Mesendoderm (in vitro differentiated cells): Measurements from ENCODE around the gene GHRL.
A peak's percentile ranks its signal among the peaks of the same experiment; 100 is the strongest.

Source experiments
- DNase-seq: peaks from one replicate; pipeline ENCODE4 v3.0.0; 2013
- H2AK5ac ChIP-seq: 2 replicates; pipeline ENCODE4 v1.6.1; 2013; ENCODE audit warnings: low read length, inconsistent platforms
- H2BK120ac ChIP-seq: 2 replicates; pipeline ENCODE4 v1.6.1; 2013; ENCODE audit warnings: low read depth, mild to moderate bottlenecking, low read length, moderate library complexity, mixed read lengths
- H2BK15ac ChIP-seq: replicated peaks from 2 replicates; pipeline ENCODE4 v1.6.1; 2013; ENCODE audit warnings: low read depth, mild to moderate bottlenecking, moderate library complexity
- H2BK5ac ChIP-seq: 2 replicates; pipeline ENCODE4 v1.6.1; 2013; ENCODE audit warnings: low read length, inconsistent platforms
- H3K18ac ChIP-seq: 2 replicates; pipeline ENCODE4 v1.6.1; 2013; ENCODE audit warnings: mild to moderate bottlenecking, low read length, mixed read lengths
- H3K23ac ChIP-seq: one replicate; pipeline ENCODE4 v1.6.1; 2013; ENCODE audit warnings: low read length
- H3K27ac ChIP-seq: 2 replicates; pipeline ENCODE4 v1.5.1; 2013; ENCODE audit warnings: low read depth, mild to moderate bottlenecking, inconsistent platforms, low read length, moderate library complexity
- H3K27me3 ChIP-seq: 2 replicates; pipeline ENCODE4 v1.6.1; 2013; ENCODE audit warnings: low read length, control low read depth, mild to moderate bottlenecking, inconsistent platforms; ENCODE audit not compliant: insufficient read depth, poor library complexity
- H3K36me3 ChIP-seq: 2 replicates; pipeline ENCODE4 v1.6.1; 2013; ENCODE audit warnings: low read length, inconsistent platforms; ENCODE audit not compliant: control insufficient read depth, insufficient read depth
- H3K4ac ChIP-seq: one replicate; pipeline ENCODE4 v1.6.1; 2013; ENCODE audit warnings: low read depth, mild to moderate bottlenecking, low read length, moderate library complexity
- H3K4me1 ChIP-seq: 2 replicates; pipeline ENCODE4 v1.6.1; 2013; ENCODE audit warnings: low read depth, low read length, inconsistent platforms; ENCODE audit not compliant: control insufficient read depth
- H3K4me2 ChIP-seq: 2 replicates; pipeline ENCODE4 v1.6.1; 2013; ENCODE audit warnings: low read length
- H3K4me3 ChIP-seq: 2 replicates; pipeline ENCODE4 v1.5.1; 2013; ENCODE audit warnings: mild to moderate bottlenecking, low read length
- H3K56ac ChIP-seq: one replicate; pipeline ENCODE4 v1.6.1; 2013; ENCODE audit warnings: low read length
- H3K79me1 ChIP-seq: 2 replicates; pipeline ENCODE4 v1.6.1; 2013; ENCODE audit warnings: low read length, inconsistent platforms
- H3K79me2 ChIP-seq: 2 replicates; pipeline ENCODE4 v1.6.1; 2013; ENCODE audit warnings: mild to moderate bottlenecking, low read length; ENCODE audit not compliant: control insufficient read depth, insufficient read depth
- H3K9ac ChIP-seq: 2 replicates; pipeline ENCODE4 v1.6.1; 2013; ENCODE audit warnings: low read length, inconsistent platforms
- H4K5ac ChIP-seq: one replicate; pipeline ENCODE4 v1.6.1; 2013; ENCODE audit warnings: low read length
- H4K8ac ChIP-seq: one replicate; pipeline ENCODE4 v1.6.1; 2013; ENCODE audit warnings: low read depth, mild to moderate bottlenecking, control low read depth, low read length, moderate library complexity
- WGBS: extraction: QIAGEN DNeasy Blood & Tissue Kit; methylation state at CpG from one replicate; pipeline ENCODE4 v1.1.7; 2013; ENCODE audit warnings: low lambda C conversion rate, missing lambda C conversion rate; ENCODE audit not compliant: insufficient coverage; ENCODE audit errors: extremely low coverage; 5-methylcytosine and 5-hydroxymethylcytosine counted together

GHRL gene

GRCh38 chr3:10284496-10284895 lies 8.3 kb downstream of the GHRL start:
- Histone ChIP-seq H3K79me1 (no peaks in the 10 kb centered on the region), H3K18ac (no peak overlapping the region), H4K8ac (no peak overlapping the region), H3K9ac (no peak overlapping the region), H3K56ac (no peak overlapping the region), H3K36me3 (no peaks in the 10 kb centered on the region), H3K4me3 (no peak overlapping the region), H3K23ac (no peak overlapping the region), H2BK5ac (no peak overlapping the region), H3K79me2 (no peaks in the 10 kb centered on the region), H2BK15ac (no peak overlapping the region), H3K27me3 (no peaks in the 10 kb centered on the region), H3K4me2 (no peak overlapping the region), H2AK5ac (no peak overlapping the region), H2BK120ac (no peak overlapping the region), H4K5ac (no peak overlapping the region), H3K4ac (no peak overlapping the region), H3K27ac (no peak overlapping the region), H3K4me1 (peaks cover 7% of the 10 kb centered on the region)
- no peak for DNase-seq
- WGBS: no CpG with 5 or more reads among the region's 9 CpGs

- H3K27me3 ChIP-seq: no peaks in the 10 kb centered on the region
- H3K18ac ChIP-seq: no peak overlapping the region
- no peak overlapping the region for H2BK120ac ChIP-seq
- H3K4me1 ChIP-seq: peaks cover 7% of the 10 kb centered on the region
- H4K5ac ChIP-seq: no peak overlapping the region
- no peak overlapping the region for H3K9ac ChIP-seq
- H3K23ac ChIP-seq: no peak overlapping the region
- H3K4ac ChIP-seq: no peak overlapping the region
- H3K27ac ChIP-seq: no peak overlapping the region
- H3K4me2 ChIP-seq: no peak overlapping the region
- H4K8ac ChIP-seq: no peak overlapping the region
- H2BK5ac ChIP-seq: no peak overlapping the region
- no CpG with 5 or more reads among the region's 5 CpGs for WGBS
- H3K4me3 ChIP-seq: no peak overlapping the region
- DNase-seq: no peak
- no peaks in the 10 kb centered on the region for H3K79me1 ChIP-seq
- H2AK5ac ChIP-seq: no peak overlapping the region
- H3K79me2 ChIP-seq: no peaks in the 10 kb centered on the region
- H3K56ac ChIP-seq: no peak overlapping the region
- H3K36me3 ChIP-seq: no peaks in the 10 kb centered on the region
- H2BK15ac ChIP-seq: no peak overlapping the region
These were observed 9.1 kb downstream of the GHRL start for GRCh38 chr3:10283638-10284037.

GRCh38 chr3:10281951-10282350 lies 10.8 kb downstream of the GHRL start:
- no peak overlapping the region for H3K4me2 ChIP-seq
- H2BK120ac ChIP-seq: no peak overlapping the region
- no peak overlapping the region for H3K18ac ChIP-seq
- no peak overlapping the region for H3K9ac ChIP-seq
- no peak overlapping the region for H2BK5ac ChIP-seq
- H2BK15ac ChIP-seq: no peak overlapping the region
- H3K27me3 ChIP-seq: no peaks in the 10 kb centered on the region
- no peak overlapping the region for H3K23ac ChIP-seq
- H3K27ac ChIP-seq: no peak overlapping the region
- no peak overlapping the region for H2AK5ac ChIP-seq
- DNase-seq: no peak
- no CpG with 5 or more reads among the region's 5 CpGs for WGBS
- H4K8ac ChIP-seq: no peak overlapping the region
- H4K5ac ChIP-seq: no peak overlapping the region
- no peaks in the 10 kb centered on the region for H3K36me3 ChIP-seq
- H3K79me1 ChIP-seq: no peaks in the 10 kb centered on the region
- H3K56ac ChIP-seq: no peak overlapping the region
- no peak overlapping the region for H3K4me3 ChIP-seq
- H3K4me1 ChIP-seq: peaks cover 4% of the 10 kb centered on the region
- H3K79me2 ChIP-seq: no peaks in the 10 kb centered on the region
- H3K4ac ChIP-seq: no peak overlapping the region

- Histone ChIP-seq H3K23ac (no peak overlapping the region), H3K79me1 (no peaks in the 10 kb centered on the region), H3K36me3 (no peaks in the 10 kb centered on the region), H3K4me2 (no peak overlapping the region), H4K8ac (no peak overlapping the region), H3K4me3 (no peak overlapping the region), H3K18ac (no peak overlapping the region), H2BK120ac (no peak overlapping the region), H3K4me1 (no peaks in the 10 kb centered on the region), H4K5ac (no peak overlapping the region), H2BK15ac (no peak overlapping the region), H2AK5ac (no peak overlapping the region), H3K4ac (no peak overlapping the region), H3K27me3 (no peaks in the 10 kb centered on the region), H2BK5ac (no peak overlapping the region), H3K56ac (no peak overlapping the region), H3K79me2 (no peaks in the 10 kb centered on the region), H3K27ac (no peak overlapping the region), H3K9ac (no peak overlapping the region)
- no peak for DNase-seq
- no CpG with 5 or more reads among the region's 6 CpGs for WGBS
These were observed 12.2 kb downstream of the GHRL start for GRCh38 chr3:10280571-10280970.

- DNase-seq: peak; percentile 39
- no peak overlapping the region for H3K23ac ChIP-seq
- H3K4me3 ChIP-seq: no peak overlapping the region
- no peak overlapping the region for H3K4me2 ChIP-seq
- no peak overlapping the region for H2BK120ac ChIP-seq
- no peak overlapping the region for H4K8ac ChIP-seq
- H3K9ac ChIP-seq: no peak overlapping the region
- no peak overlapping the region for H3K27ac ChIP-seq
- no CpG with 5 or more reads among the region's 5 CpGs for WGBS
- H3K79me1 ChIP-seq: no peaks in the 10 kb centered on the region
- H2BK15ac ChIP-seq: no peak overlapping the region
- H3K56ac ChIP-seq: no peak overlapping the region
- no peak overlapping the region for H3K4ac ChIP-seq
- no peak overlapping the region for H4K5ac ChIP-seq
- no peak overlapping the region for H2BK5ac ChIP-seq
- no peaks in the 10 kb centered on the region for H3K79me2 ChIP-seq
- H2AK5ac ChIP-seq: no peak overlapping the region
- H3K18ac ChIP-seq: no peak overlapping the region
- H3K27me3 ChIP-seq: no peaks in the 10 kb centered on the region
- no peaks in the 10 kb centered on the region for H3K4me1 ChIP-seq
- H3K36me3 ChIP-seq: no peaks in the 10 kb centered on the region
These were observed 12.6 kb downstream of the GHRL start for GRCh38 chr3:10280177-10280529.

GRCh38 chr3:10279384-10280176 lies 13.2 kb downstream of the GHRL start:
- no peaks in the 10 kb centered on the region for H3K79me2 ChIP-seq
- H3K18ac ChIP-seq: no peak overlapping the region
- H2BK120ac ChIP-seq: no peak overlapping the region
- H3K27me3 ChIP-seq: no peaks in the 10 kb centered on the region
- H2AK5ac ChIP-seq: no peak overlapping the region
- H4K8ac ChIP-seq: no peak overlapping the region
- H2BK5ac ChIP-seq: no peak overlapping the region
- H3K56ac ChIP-seq: no peak overlapping the region
- H3K23ac ChIP-seq: no peak overlapping the region
- no peak overlapping the region for H3K4me2 ChIP-seq
- WGBS: no CpG with 5 or more reads among the region's 13 CpGs
- no peak for DNase-seq
- no peak overlapping the region for H3K9ac ChIP-seq
- no peaks in the 10 kb centered on the region for H3K79me1 ChIP-seq
- no peak overlapping the region for H3K27ac ChIP-seq
- no peak overlapping the region for H4K5ac ChIP-seq
- H3K36me3 ChIP-seq: no peaks in the 10 kb centered on the region
- no peak overlapping the region for H3K4ac ChIP-seq
- H3K4me3 ChIP-seq: no peak overlapping the region
- H3K4me1 ChIP-seq: no peaks in the 10 kb centered on the region
- H2BK15ac ChIP-seq: no peak overlapping the region
